ENCODE data around the gene USP48. TPM values are rescaled to one million over a fixed set of nuclear protein-coding genes. Genes with fewer than 3 reads are reported as not detected.

The USP48 gene
- total and polyA plus RNA-seq, 10 of the 15 experiments (the other 5 are each of a cell fraction or from before 2014, with no cell fraction given) = 21.2 to 115 (median 75.5) TPM

DNA sequence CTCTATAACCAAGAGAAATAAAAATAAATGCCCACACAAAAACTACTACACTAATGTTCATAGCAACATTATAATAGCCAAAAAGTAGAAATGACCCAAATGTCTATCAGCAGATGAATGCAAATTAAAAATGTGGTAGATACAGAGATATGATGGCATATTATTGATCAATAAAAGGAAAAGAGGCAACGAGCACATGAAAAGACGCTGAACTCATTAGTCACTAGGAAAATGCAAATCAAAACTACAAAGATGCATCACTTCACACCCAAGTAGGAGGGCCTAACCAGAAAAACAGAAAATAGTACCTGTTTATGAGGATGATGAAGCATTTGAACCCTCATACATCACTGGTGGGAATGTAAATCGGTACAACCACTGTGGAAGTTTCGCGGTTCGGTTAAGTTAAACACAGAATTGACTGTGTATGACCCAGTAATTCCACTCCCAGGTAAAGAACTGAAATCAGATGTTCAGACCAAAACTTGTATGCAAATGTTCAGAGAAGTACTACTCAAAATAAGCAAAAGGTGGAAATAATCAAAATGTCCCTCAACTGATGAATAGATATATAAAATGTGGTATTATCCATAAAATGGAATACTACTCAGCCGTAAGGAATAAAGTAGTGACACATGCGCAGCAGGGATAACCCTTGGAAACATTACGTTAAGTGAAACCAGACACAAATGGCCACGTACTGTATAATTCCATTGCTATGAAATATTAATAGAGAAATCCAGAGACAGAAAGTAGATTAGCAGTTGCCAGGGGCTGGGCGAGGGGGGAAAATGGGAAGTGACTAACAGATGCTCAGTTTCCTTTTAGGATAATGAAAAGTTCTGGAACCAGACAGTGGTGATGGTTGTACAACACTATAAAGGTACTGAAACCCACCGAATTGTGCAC is 3.1 kb downstream of the USP48 start:
- FAIRE-seq = peak; percentile 91
- RAD21 ChIA-PET (ENCODE audit: unreplicated experiment) = interaction anchor here (1.4 to 4.0 kb wide), 2 partner anchors 17 kb away, joined by 8 to 100 read pairs; no protein-coding TSS in a partner anchor
- H3K79me2 ChIP-seq (ENCODE audit: control insufficient read depth, insufficient read depth, low read length) = peaks cover 80% of the 10 kb centered on the region
- peak overlapping the region; percentile 100 for H3K27ac ChIP-seq (ENCODE audit: control insufficient read depth, insufficient read depth)
- WGBS (ENCODE audit: insufficient coverage, insufficient replicate concordance, low lambda C conversion rate, missing lambda C conversion rate) = 0% methylated on average over 12 of the region's 12 CpGs
- TSS peak; percentile 20 for BruUV-seq (replicated peaks)
- no peaks in the 10 kb centered on the region for H4K20me1 ChIP-seq (ENCODE audit: control insufficient read depth, insufficient read depth)
- DNase-seq (ENCODE audit: low read depth, low spot score) = peak; percentile 98
- H3K4me2 ChIP-seq (ENCODE audit: control insufficient read depth, insufficient read depth) = peak overlapping the region; percentile 79
- SMC1A ChIA-PET (ENCODE audit: uncharacterized antibody, unreplicated experiment) = interaction anchor here (5.3 to 7.5 kb wide), 2 partner anchors 17 kb away, joined by 100 to 121 read pairs; no protein-coding TSS in a partner anchor
- intact Hi-C loops (cut with micrococcal nuclease; ENCODE audit: unreplicated experiment) = loop anchor here (1.0 to 10.0 kb wide), 3 partner anchors 18 to 185 kb away; no protein-coding TSS in a partner anchor
- no peaks in the 10 kb centered on the region; a peak in 2 of 4 replicates for H3K36me3 ChIP-seq (ENCODE audit: control insufficient read depth in 2 of 2, insufficient read depth in 2 of 2, low read length in 1 of 2)
- peaks cover 12% of the 10 kb centered on the region for H3K4me1 ChIP-seq (ENCODE audit: control insufficient read depth, insufficient read depth, low read length)
- H3K4me3 ChIP-seq = peak overlapping the region; percentile 73
- CTCF ChIA-PET = interaction anchor here (1.1 to 1.4 kb wide), 2 partner anchors 17 to 20 kb away, joined by 3 to 4 read pairs; no protein-coding TSS in a partner anchor
- POLR2A ChIA-PET = interaction anchor here (4.2 to 7.8 kb wide), 2 partner anchors 16 to 17 kb away, joined by 102 to 107 read pairs; no protein-coding TSS in a partner anchor
- H3K27me3 ChIP-seq (replicated peaks in 1 of 2; ENCODE audit: control insufficient read depth in 2 of 2, insufficient read depth in 2 of 2, low read length in 1 of 2) = no peaks in the 10 kb centered on the region
- peak overlapping the region; percentile 100 for H3K9ac ChIP-seq (ENCODE audit: control insufficient read depth, insufficient read depth, low read length)
- H3K9me3 ChIP-seq (replicated peaks; ENCODE audit: control insufficient read depth, insufficient read depth, low read length) = peaks cover 2% of the 10 kb centered on the region; the same call in 2 of the 3 replicates
- no peak overlapping the region for H2AFZ ChIP-seq (ENCODE audit: control insufficient read depth, low read depth, low read length)
- in situ Hi-C loops (cut with MboI) = loop anchor here (25.0 kb wide), 1 partner anchor 1807 kb away; no protein-coding TSS in a partner anchor
- peak; percentile 49 for ATAC-seq
- TF ChIP-seq HDAC6 (IDR thresholded peaks at IDR 0.05; ENCODE audit: unreplicated experiment) (peak; percentile 16), STAT1 (conservative IDR thresholded peaks at IDR 0.05) (no peak), GABPA (IDR thresholded peaks at IDR 0.05; ENCODE audit: low read depth) (no peak), IRF5 (IDR thresholded peaks at IDR 0.05; ENCODE audit: borderline replicate concordance) (no peak), ZNF687 (IDR thresholded peaks at IDR 0.05) (peak; percentile 35; the same call in 1 of the 2 replicates), SREBF1 (IDR thresholded peaks at IDR 0.05; ENCODE audit: low read length) (no peak), BMI1 (IDR thresholded peaks at IDR 0.05; ENCODE audit: borderline replicate concordance) (peak; percentile 26; the same call in 1 of the 2 replicates), MEF2B (IDR thresholded peaks at IDR 0.05; ENCODE audit: partially characterized antibody, poor library complexity, severe bottlenecking) (peak; percentile 66), SP1 (IDR thresholded peaks at IDR 0.05; ENCODE audit: low read depth, low read length) (no peak), SMAD1 (IDR thresholded peaks at IDR 0.05; ENCODE audit: low read depth, partially characterized antibody) (peak; percentile 54)
- TF ChIP-seq, protein P1, sequence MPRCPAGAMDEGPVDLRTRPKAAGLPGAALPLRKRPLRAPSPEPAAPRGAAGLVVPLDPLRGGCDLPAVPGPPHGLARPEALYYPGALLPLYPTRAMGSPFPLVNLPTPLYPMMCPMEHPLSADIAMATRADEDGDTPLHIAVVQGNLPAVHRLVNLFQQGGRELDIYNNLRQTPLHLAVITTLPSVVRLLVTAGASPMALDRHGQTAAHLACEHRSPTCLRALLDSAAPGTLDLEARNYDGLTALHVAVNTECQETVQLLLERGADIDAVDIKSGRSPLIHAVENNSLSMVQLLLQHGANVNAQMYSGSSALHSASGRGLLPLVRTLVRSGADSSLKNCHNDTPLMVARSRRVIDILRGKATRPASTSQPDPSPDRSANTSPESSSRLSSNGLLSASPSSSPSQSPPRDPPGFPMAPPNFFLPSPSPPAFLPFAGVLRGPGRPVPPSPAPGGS (IDR thresholded peaks at IDR 0.05; ENCODE audit: borderline replicate concordance, insufficient read depth, low read depth, low read length, poor library complexity, severe bottlenecking) = peak; percentile 74
- TF ChIP-seq, protein P2, sequence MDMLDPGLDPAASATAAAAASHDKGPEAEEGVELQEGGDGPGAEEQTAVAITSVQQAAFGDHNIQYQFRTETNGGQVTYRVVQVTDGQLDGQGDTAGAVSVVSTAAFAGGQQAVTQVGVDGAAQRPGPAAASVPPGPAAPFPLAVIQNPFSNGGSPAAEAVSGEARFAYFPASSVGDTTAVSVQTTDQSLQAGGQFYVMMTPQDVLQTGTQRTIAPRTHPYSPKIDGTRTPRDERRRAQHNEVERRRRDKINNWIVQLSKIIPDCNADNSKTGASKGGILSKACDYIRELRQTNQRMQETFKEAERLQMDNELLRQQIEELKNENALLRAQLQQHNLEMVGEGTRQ (IDR thresholded peaks at IDR 0.05; ENCODE audit: borderline replicate concordance, low read depth, low read length) = no peak
- TF ChIP-seq, protein P3, sequence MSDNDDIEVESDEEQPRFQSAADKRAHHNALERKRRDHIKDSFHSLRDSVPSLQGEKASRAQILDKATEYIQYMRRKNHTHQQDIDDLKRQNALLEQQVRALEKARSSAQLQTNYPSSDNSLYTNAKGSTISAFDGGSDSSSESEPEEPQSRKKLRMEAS (IDR thresholded peaks at IDR 0.05; ENCODE audit: low read depth, low read length) = no peak

Data from GM12878 (cell line).